Right renal cortex interstitium (tissue), 3 donors: ENCODE measurements around the gene TOMM20. TPM values are rescaled to one million over a fixed set of nuclear protein-coding genes. Genes with fewer than 3 reads are reported as not detected.
"Not testable (repeated sequence)": the region's sequence is repeated elsewhere in the genome, so short reads cannot be mapped to it uniquely, and the experiment has no call there.

Source experiments
- DNase-seq, 3 donors: peaks; one replicate each; pipeline ENCODE4 v3.0.0-alpha.2; 2013; ENCODE audit warnings: low read depth in 3 of 3, low spot score in 2 of 3
- polyA plus RNA-seq, 3 donors: library from polyadenylated mRNA; unstranded; fragments of 120-200 nt; gene quantifications; one replicate each; pipeline ENCODE4 v1.2.1, GENCODE V29; 2013; ENCODE audit not compliant: insufficient read length in 3 of 3

Gene TOMM20
- 100 to 1,000 TPM; 213 to 240 (median 221) TPM for polyA plus RNA-seq

GRCh38 chr1:235128456-235129328 is at the start of gene TOMM20:
TOMM20 (minus strand) TSS chr1:235128837; CDS start chr1:235128715, 122 bp downstream.
- DNase-seq, result peak; percentile 92 to 96 (median 96)

GRCh38 chr1:235176486-235176885 is 47.8 kb upstream of the TOMM20 start:
- DNase-seq, result no peak

- no peak for DNase-seq
Observed at GRCh38 chr1:235169986-235170385, 41.3 kb upstream of the TOMM20 start.

GRCh38 chr1:235168375-235168774 is 39.7 kb upstream of the TOMM20 start:
- no peak for DNase-seq

GRCh38 chr1:235161685-235162327 is 33.2 kb upstream of the TOMM20 start:
- DNase-seq, result no peak

GRCh38 chr1:235160957-235161684 is 32.5 kb upstream of the TOMM20 start, which contains the start of gene RBM34:
RBM34 (minus strand) TSS chr1:235161250; CDS start chr1:235161226, 24 bp downstream.
- DNase-seq, result peak; percentile 81 to 85 (median 83)

- DNase-seq, result peak in 1 of 3 donors; percentile 24
Observed at GRCh38 chr1:235160383-235160956, 31.8 kb upstream of the TOMM20 start.

GRCh38 chr1:235159930-235160329 is 31.3 kb upstream of the TOMM20 start:
- DNase-seq, result not testable (repeated sequence)

- not testable (repeated sequence) for DNase-seq
Observed at GRCh38 chr1:235159284-235159683, 30.6 kb upstream of the TOMM20 start.

- no peak for DNase-seq
Observed at GRCh38 chr1:235158680-235159079, 30.0 kb upstream of the TOMM20 start.

- no peak for DNase-seq
Observed at GRCh38 chr1:235157150-235157549, 28.5 kb upstream of the TOMM20 start.

- DNase-seq, result no peak
Observed at GRCh38 chr1:235156740-235157139, 28.1 kb upstream of the TOMM20 start.

- DNase-seq, result no peak
Observed at GRCh38 chr1:235156265-235156664, 27.6 kb upstream of the TOMM20 start.

GRCh38 chr1:235152235-235152634 is 23.6 kb upstream of the TOMM20 start:
- DNase-seq, result no peak

- DNase-seq, result no peak
Observed at GRCh38 chr1:235151033-235151432, 22.4 kb upstream of the TOMM20 start.

GRCh38 chr1:235149824-235150223 is 21.2 kb upstream of the TOMM20 start:
- no peak for DNase-seq

GRCh38 chr1:235147269-235147668 is 18.6 kb upstream of the TOMM20 start:
- DNase-seq, result no peak

- no peak for DNase-seq
Observed at GRCh38 chr1:235145639-235146038, 17.0 kb upstream of the TOMM20 start.

GRCh38 chr1:235142991-235143390 is 14.4 kb upstream of the TOMM20 start:
- DNase-seq, result no peak

GRCh38 chr1:235139315-235139714 is 10.7 kb upstream of the TOMM20 start:
- no peak for DNase-seq

GRCh38 chr1:235138821-235139220 is 10.2 kb upstream of the TOMM20 start:
- DNase-seq, result no peak
